ENCODE results near the gene NPTX2.

GRCh38 chr7:98619450-98620321 is 2.6 kb downstream of the NPTX2 start:
- no peak for TF ChIP-seq EZH2 (IDR thresholded peaks at IDR 0.05; ENCODE audit: borderline replicate concordance, low read length)
- TF ChIP-seq, protein P1, sequence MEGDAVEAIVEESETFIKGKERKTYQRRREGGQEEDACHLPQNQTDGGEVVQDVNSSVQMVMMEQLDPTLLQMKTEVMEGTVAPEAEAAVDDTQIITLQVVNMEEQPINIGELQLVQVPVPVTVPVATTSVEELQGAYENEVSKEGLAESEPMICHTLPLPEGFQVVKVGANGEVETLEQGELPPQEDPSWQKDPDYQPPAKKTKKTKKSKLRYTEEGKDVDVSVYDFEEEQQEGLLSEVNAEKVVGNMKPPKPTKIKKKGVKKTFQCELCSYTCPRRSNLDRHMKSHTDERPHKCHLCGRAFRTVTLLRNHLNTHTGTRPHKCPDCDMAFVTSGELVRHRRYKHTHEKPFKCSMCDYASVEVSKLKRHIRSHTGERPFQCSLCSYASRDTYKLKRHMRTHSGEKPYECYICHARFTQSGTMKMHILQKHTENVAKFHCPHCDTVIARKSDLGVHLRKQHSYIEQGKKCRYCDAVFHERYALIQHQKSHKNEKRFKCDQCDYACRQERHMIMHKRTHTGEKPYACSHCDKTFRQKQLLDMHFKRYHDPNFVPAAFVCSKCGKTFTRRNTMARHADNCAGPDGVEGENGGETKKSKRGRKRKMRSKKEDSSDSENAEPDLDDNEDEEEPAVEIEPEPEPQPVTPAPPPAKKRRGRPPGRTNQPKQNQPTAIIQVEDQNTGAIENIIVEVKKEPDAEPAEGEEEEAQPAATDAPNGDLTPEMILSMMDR (conservative IDR thresholded peaks at IDR 0.05 in 1 of 2, IDR thresholded peaks at IDR 0.05 in 1 of 2; ENCODE audit: extremely low read depth in 1 of 2, insufficient read depth in 1 of 2, low read depth in 1 of 2, low read length in 2 of 2): no peak

Data from mammary epithelial cell (primary cell).